GM18505 (cell line): ENCODE data around the gene ADGRD1.

ENCODE experiments used
- ATAC-seq: cut with Tn5 transposase; IDR thresholded peaks from one replicate; pipeline ENCODE4 v1.9.1; 2021; ENCODE audit not compliant: unreplicated experiment
- POLR2A ChIP-seq: IDR thresholded peaks from 4 replicates; pipeline ENCODE4 v1.6.1; 2011; ENCODE audit warnings: borderline replicate concordance; ENCODE audit not compliant: insufficient read depth, insufficient read length; ENCODE audit errors: extremely low read depth

The ADGRD1 gene

GRCh38 chr12:130951636-130952035 is 2.1 kb upstream of the ADGRD1 start:
- ATAC-seq: no peak
- no peak for TF ChIP-seq POLR2A

- TF ChIP-seq POLR2A: no peak
- ATAC-seq: no peak
These were observed 1.3 kb upstream of the ADGRD1 start for GRCh38 chr12:130952171-130952954.

- TF ChIP-seq POLR2A: no peak
- no peak for ATAC-seq
These were observed 781 bp downstream of the ADGRD1 start for GRCh38 chr12:130954544-130954831.

- no peak for ATAC-seq
- TF ChIP-seq POLR2A: no peak
These were observed 1.6 kb downstream of the ADGRD1 start for GRCh38 chr12:130955238-130955816.

- no peak for TF ChIP-seq POLR2A
- no peak for ATAC-seq
These were observed 2.3 kb downstream of the ADGRD1 start for GRCh38 chr12:130956009-130956408.

- ATAC-seq: no peak
These were observed 3.0 kb downstream of the ADGRD1 start for GRCh38 chr12:130956456-130957303.

GRCh38 chr12:130957304-130957621 is 3.6 kb downstream of the ADGRD1 start:
- ATAC-seq: no peak
- TF ChIP-seq POLR2A: no peak

More at GRCh38 chr12:130956456-130957303, 3.0 kb downstream of the ADGRD1 start:
- TF ChIP-seq POLR2A: no peak

- no peak for ATAC-seq
- no peak for TF ChIP-seq POLR2A
These were observed 4.9 kb downstream of the ADGRD1 start for GRCh38 chr12:130958557-130959140.

GRCh38 chr12:130959632-130960031 is 5.9 kb downstream of the ADGRD1 start:
- no peak for ATAC-seq
- no peak for TF ChIP-seq POLR2A

GRCh38 chr12:130960058-130960457 is 6.4 kb downstream of the ADGRD1 start:
- TF ChIP-seq POLR2A: no peak
- ATAC-seq: no peak

GRCh38 chr12:130960787-130961186 is 7.1 kb downstream of the ADGRD1 start:
- TF ChIP-seq POLR2A: no peak
- no peak for ATAC-seq

- no peak for TF ChIP-seq POLR2A
- ATAC-seq: no peak
These were observed 8.3 kb downstream of the ADGRD1 start for GRCh38 chr12:130961921-130962451.

GRCh38 chr12:130965214-130965613 is 11.5 kb downstream of the ADGRD1 start:
- ATAC-seq: no peak
- TF ChIP-seq POLR2A: no peak
